UCSD-AML1 (cell line): ENCODE data around the gene DNAJC1.
"Not testable (repeated sequence)": the region's sequence is repeated elsewhere in the genome, so short reads cannot be mapped to it uniquely, and the experiment has no call there.

Source experiments
- DNase-seq: peaks from one replicate; lab custom pipeline; 2025; ENCODE audit not compliant: unreplicated experiment; lab: John Stamatoyannopoulos, UW

The DNAJC1 gene

DNA sequence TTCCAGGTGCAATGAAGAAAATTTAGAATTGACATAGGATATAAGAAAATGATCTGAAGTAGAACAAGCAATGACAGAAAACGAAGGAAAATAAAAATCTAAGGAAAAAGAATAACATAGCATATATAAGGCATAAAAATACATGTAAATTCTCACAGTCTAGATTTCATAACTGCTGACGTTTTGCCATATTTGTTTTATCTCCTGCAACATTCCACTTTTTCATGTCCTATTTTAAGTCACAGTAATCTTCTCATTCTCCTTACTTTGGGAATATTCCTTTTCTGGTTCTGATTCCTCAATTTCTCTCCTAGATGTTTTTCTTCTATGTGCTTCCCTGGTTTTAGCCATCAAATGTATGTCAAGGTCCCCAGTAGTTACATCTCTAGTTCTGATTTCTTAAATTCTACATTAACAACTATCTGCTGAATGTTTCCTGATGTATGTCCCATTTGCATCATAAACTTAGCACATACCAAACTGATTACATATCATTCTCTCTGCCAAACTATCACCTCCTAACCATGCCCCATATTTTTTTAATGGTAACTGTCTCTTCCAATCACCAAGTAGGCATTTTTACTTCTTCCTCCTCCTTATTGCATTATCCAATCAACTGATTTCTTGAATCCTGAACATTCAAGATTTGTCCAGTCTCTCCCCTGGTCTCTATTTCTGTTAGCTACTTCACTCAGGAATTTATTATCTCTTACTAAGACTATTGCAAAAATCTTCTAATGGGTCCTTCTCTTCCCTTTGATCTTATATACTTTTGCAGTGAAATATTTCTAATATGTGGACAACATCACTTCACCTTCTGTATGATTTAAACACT is 171.3 kb downstream of the DNAJC1 start:
- no peak for DNase-seq

DNA sequence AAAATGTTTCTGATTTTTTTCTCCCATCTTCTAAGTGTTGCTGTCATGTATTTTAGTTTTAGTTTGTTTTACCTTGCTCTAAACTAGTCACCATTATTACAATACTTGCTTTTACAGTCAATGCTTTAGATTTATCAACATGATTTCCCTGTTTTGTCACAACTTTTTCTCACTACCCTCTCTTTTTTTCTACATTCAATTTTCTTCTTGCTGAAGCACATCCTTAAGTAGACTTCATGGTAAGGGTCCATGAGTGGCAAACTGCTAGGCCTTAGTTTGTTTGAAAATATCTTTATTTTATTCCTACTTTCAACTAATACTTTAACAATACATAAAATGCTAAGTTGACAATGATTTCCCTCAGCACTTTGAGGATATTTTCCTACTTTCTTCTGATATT is 173.5 kb downstream of the DNAJC1 start:
- no peak for DNase-seq

DNA sequence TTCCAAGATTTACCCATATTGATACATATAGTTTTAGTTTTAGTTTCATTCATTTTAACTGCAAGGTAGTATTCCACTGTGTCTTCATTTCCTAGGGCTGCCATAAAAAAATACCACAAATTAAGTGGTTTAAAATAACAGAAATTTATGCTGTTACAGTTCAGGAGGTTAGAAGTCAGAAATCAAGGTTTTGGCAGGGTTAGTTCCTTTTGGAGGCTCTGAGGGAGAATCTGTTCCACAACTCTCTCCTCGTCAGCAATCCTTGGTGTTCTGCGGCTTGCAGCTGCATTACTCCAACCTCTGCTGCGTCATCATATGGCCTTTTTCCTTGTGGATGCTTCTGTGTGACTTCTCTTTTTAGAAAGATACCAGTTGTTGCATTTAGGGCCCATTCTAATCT is 176.2 kb downstream of the DNAJC1 start:
- DNase-seq, result no peak

DNA sequence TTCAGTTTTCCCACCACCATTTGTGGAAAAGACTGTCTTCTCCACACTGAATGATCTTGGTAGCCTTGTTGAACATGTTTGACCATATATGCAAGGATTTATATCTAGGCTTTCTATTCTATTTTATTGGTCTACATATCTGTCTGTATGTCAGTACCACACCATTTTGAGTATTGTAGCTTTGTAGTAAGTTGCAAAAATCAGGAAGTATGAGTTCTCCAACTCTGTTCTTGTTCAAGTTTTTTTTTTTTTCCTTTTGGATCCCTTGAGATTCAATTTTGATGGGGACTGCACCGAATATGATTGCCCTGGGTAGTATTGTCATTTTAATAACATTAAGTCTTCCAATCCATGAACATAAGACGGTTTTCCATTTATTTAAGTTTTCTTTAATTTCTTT is 176.8 kb downstream of the DNAJC1 start:
- DNase-seq, result no peak

DNA sequence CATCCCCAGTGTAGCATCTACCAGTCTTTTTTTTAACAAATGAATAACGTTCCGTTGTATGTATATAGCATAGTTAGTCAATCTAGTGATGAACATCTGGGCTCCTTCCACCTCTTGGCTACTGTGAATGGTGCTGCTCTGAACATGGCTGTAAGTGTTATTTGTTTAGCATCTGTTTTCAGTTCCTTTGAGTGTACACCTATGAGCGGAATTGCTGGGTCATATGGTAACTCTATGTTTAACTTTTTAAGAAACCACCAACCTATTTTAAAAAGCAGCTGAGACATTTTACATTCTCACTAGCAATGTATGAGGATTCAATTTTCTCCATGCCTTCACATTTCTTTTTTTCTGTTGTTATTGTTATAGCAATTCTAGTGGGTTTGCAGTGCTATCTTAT is 178.2 kb downstream of the DNAJC1 start:
- DNase-seq, result no peak

DNA sequence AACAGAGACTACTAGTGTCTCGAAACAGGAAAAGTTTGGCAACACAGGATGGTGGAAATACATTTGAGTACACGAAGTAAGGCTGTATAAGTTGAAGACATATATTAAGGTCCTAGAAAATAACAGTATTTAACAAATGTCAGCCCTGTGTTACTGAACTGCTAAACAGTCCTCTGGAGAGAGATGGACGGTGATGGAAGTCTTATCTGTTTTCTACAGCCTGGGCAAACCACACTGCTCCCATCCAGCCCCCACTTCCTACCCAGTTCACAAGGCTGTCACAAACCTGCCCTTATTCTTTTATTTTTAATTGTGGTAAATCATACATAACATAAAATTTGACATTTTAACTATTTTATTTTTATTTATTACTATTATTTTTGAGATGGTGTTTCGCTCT is 179.1 kb downstream of the DNAJC1 start:
- no peak for DNase-seq

DNA sequence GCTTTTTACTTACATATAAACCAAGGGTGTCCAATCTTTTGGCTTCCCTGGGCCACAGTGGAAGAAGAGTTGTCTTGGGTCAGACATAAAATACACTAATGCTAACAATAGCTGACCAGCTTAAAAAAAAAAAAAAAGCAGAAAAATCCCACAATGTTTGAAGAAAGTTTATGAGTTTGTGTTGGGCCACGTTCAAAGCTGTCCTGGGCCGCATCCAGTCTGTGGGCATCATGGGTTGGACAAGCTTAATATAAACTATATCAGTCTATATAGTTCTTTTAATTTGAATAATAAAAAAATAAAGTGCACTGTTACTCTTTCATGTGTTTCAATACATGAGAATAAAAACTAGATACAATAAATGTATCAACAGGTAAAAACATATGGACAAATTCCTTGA is 179.9 kb downstream of the DNAJC1 start:
- DNase-seq, result no peak

DNA sequence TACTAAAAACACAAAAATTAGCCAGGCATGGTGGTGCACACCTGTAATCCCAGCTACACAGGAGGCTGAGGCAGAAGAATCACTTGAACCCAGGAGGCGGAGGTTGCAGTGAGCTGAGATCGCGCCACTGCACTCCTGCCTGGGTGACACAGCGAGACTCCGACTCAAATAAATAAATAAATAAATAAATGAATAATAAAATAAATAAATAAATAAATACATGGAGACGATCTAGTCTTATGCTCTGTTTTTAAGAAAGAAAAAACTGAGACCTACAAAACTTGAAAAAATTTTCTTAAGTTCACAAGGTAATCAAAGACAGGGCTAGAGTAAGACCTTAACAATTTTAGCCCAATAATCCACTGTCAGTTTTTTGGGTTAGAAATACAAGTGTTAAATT is 181.3 kb downstream of the DNAJC1 start:
- not testable (repeated sequence) for DNase-seq

DNA sequence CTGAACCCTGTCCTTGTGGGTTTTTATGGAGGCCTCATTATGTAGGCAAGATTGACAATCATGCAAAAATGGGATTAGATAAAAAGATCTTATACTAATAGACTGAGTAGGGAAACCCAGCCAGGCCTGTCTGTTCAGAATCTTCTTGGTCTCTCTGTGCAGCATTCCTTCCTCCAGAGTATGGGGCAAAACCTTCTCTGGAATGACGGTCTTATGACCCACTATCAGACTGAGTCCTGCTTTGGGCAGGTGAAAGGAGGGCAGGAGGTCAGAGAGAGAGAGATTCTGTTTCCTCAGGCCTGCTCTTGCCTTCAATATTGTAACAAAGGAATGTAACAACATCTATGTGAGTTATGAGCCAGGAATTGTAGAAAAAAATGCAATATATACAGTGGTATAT is 182.6 kb downstream of the DNAJC1 start:
- no peak for DNase-seq

DNA sequence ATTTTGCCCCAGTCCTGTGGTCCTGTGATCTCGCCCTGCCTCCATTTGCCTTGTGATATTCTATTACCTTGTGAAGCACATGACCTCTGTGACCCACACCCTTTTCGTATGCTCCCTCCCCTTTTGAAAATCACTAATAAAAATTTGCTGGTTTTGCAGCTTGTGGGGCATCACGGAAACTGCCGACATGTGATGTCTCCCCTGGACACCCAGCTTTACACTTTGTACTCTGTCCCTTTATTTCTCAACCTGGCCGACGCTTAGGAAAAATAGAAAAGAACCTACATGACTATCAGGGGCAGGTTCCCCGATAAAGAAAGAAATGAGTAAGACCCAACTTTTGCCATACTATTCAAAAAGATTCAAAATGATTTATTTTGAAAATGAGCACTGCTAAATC is 185.1 kb downstream of the DNAJC1 start:
- not testable (repeated sequence) for DNase-seq

DNA sequence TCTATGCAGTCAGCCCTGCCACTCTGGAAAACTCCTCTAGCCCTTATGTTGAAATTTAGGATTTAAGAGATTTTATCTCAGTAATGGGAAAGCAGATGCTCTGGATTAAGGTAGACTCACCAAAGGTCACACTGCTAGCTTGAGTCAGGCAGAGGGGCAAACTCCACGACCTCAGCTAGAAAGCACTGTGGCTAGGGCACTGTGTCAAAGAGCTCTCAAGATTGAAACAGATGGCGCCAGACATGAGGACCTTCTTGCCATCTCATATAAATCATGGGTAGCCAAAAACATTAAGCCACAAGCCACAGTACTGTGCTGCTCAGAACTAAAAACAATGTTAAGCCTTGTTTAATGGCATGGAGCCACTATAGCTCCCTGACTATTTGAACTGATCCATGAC is 188.7 kb downstream of the DNAJC1 start:
- DNase-seq, result no peak

DNA sequence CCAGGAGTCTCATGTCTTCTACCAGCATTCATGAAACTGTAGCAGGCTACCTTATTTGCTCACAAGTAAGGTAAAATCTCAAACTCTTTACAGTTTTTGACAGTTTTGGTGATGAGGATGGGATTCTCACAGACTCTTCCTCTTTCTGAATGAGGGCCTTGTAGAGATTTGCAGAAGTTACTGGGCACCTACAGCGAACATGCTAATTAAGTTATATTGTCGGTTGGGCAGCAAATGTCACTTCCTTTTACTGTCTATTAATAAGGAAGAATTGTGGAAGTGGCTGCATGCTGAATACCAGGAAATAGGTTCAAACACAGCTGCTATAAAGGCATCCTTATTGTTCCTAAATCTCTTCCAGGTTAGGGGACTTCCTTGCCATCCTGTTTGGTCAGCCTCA is 189.6 kb downstream of the DNAJC1 start:
- DNase-seq, result no peak

DNA sequence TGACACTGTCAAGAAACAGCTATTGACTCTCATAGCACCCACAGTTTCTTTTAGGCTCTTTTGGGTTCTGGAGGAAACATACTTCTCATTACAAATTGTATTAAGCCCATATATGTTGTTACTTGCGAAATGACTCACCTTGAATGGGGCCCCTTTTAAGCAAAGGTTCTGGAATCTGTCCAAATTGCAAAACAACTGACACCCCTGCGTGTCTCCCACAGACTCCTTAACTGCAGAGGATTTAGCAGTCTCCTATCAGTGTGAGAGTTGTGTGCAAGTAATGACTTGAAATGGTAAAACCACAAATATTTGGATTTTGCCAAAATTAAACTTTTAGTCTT is 192.3 kb downstream of the DNAJC1 start:
- no peak for DNase-seq

DNA sequence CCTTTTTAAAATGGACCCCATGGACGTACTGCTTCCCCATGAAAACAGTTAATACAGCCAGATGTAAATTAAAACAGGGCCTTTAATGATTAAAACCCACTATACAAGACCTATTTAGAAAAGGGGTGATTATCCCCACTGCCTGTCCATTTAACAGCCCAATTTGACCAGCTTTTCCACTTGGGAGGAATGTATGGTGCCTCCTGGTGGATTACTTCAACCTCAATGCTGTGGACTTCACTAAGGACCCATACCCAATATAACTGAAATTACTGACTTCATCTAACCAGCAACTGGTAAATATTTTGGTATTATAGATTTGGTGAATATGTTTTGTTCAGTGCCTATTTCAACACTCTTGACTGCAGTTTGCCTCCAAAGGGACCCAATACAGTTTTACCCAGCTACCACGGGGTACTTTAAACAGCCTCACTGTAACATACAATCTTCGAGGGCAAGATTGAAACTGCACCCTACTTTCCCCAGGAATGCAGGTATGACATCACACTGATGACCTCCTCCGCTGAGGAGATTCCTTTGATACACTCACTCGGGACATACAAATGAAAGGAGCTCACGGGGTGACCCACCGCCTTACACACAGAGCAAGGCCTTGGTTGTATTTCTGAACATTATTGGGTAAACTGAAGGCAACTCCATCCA is 192.8 kb downstream of the DNAJC1 start:
- no peak for DNase-seq

DNA sequence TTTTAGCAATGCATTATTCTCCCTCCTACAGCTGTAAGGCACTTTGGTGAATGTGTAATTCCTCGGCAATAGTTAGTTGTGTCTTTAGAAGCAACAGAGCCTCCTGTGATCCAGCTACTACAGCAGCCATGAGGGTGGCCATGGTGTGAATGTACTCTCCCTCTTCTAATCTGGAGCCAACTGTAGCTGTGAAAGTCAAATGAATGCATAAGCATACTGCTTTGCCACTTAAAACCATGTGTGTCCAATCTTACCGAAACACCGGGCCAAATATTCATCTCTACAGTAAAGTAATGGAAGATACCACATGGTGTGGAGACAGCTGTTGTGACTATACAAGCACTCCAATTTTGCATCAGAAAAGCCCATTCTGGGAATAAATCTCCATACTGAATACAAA is 195.0 kb downstream of the DNAJC1 start:
- no peak for DNase-seq

DNA sequence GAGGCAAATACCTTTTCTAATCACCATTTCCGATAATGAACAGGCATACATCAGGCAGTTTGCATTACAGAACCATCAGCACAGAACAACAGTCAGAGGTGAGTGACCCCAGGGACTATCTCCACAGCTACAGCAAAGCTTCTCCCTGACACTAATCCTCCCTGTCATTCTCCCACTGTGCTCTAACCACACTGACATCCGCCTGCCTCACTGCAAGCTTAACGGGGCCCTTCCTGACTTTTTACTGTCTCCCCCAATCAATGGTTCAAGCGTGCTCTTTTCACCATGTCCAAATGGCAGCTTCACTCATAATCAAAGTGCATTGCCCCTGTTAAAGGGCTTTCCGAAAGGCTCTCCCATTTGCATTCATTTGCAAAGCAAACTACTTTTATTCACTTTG is 196.3 kb downstream of the DNAJC1 start:
- DNase-seq, result no peak

DNA sequence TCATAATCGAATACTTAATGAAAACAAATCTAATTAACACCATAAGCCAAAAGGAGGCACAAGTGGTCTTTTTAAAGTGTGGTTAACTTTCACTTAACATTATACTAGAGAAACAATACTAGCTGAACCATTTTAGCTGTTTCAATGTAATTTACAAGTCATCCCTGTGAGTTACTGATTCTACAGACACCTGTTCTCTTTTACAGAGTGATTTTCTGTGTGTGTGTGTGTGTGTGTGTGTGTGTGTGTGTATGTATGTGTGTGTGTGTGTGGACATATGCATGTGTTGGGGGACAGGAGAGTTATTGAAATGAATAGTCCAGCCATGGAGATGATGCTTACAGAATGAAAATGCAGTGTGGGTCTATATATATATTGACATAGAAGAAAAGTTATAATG is 200.2 kb downstream of the DNAJC1 start:
- DNase-seq, result no peak

DNA sequence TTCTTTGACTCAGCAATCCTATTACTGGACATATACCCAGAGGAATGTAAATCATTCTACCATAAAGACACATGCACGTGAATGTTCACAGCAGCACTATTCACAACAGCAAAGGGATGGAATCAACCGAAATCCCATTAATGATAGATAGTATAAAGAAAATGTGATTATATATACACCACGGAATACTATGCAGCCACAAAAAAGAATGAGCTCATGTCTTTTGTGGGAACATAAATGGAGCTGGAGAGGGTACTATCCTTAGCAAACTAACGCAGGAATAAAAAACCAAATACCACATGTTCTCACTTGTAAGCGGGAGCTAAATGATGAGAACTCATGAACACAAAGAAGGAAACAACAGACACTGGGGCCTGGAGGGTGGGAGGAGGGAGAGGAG is 201.9 kb downstream of the DNAJC1 start:
- DNase-seq, result no peak

DNA sequence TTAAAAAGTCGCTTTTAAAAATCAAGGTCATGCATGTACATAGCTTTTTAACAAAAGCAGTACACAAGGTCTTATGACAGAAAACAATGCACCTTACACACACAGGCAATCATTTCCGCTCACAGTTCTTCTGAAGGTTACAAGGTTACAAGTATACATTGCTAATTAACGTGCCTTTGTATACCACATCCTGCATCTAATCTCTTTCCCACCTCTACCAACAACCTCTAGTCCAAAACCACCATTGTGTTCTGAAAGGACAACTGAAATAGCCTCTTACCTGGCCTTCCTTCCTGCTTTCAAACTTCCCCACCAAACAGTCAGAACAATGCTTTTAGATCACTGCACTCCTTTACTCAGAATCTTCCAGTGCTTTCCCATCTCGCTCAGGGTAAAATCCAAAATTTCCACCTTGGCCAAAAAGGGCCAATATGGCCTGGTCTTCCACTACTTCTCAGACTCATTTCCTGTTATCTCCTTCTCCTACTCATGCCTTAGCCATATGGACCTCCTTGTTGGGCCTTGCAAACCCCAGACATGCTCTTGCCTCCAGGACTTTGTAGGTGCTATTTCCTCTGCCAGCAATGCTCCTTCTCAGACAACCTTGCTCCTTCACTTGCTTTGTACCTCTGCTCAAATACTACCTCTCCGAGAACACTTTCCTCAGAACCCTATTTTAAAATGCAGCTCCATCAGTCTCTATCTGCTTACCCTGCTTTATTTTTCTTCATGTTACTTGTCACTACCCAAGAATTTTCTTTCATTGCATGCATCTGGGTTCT is 205.4 kb downstream of the DNAJC1 start:
- no peak for DNase-seq

DNA sequence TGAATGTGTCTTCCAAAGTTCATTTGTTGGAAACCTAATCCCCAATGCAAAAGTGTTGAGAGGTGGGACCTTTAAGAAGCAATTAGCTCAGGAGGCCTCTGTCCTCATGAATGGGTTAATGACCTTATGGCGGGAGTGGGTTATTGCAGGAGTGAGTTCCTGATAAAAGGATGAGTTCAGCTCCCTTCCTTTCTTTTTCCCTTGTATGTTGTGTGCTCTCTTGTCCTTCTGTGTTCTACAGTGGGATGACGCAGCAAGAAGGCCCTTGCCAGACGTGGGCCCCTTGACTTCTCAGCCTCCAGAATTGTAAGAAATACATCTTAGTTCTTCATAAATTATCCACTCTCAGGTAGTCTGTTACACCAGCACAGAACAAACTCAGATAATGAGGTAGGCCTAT is 206.0 kb downstream of the DNAJC1 start:
- no peak for DNase-seq

DNA sequence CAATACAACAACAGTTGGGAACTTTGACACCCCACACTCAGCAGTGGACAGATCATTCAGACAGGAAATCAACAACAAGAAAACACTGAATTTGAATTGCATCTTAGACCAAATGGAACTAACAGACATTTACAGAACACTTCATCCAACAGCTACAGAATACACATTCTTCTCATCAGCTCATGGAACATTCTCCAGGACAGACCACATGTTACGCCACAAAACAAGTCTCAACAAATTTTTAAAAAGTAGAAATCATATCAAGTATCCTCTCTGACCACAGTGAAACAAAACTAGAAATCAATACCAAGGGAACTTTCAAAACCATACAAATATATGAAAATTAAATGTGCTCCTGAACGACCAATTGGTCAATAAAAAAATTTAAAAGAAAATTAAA is 212.3 kb downstream of the DNAJC1 start:
- DNase-seq, result no peak

DNA sequence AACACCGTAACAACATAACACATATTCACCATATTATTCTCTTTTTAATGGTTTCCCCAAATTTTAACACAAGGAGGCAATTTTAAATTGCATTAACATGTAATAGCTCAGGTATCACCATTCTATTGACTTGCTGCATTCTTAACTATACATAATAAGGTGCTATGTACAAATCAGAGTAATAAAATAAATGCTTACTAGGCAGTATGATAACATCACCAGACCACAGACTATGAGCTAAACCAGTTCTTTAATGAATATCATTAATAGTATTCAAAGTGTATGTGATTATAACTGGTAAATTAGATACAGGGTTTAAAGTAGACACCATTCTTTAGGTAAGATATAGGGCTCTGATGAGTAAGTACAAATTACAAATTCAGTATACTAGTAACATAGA is 226.6 kb downstream of the DNAJC1 start:
- no peak for DNase-seq
